Keratinocyte (primary cell): ENCODE data around the gene RARA. TPM values are rescaled to one million over a fixed set of nuclear protein-coding genes. Genes with fewer than 3 reads are reported as not detected.

Experiments
- DNase-seq: peaks from one replicate; pipeline ENCODE4 v3.0.0-alpha.2; 2011; ENCODE audit warnings: low read depth, missing footprints, low spot score
- FAIRE-seq: peaks from 2 replicates; lab custom pipeline; 2011; peaks lifted over from hg19 to GRCh38; lab: Jason Lieb, UNC
- H2AFZ ChIP-seq: 2 replicates; pipeline ENCODE4 v1.6.0; 2012; ENCODE audit warnings: low read length, control low read depth, inconsistent platforms; ENCODE audit not compliant: control insufficient read depth
- H3K27ac ChIP-seq: 2 replicates; pipeline ENCODE4 v1.5.1; 2011; ENCODE audit warnings: low read length; ENCODE audit not compliant: control insufficient read depth, insufficient read depth
- H3K27me3 ChIP-seq: 3 replicates; pipeline ENCODE4 v1.6.0; 2011; ENCODE audit warnings: low read length; ENCODE audit not compliant: control insufficient read depth, insufficient read depth; ENCODE audit errors: extremely low read depth
- H3K36me3 ChIP-seq, 2 experiments: 2 replicates in 1 of 2; 3 replicates in 1 of 2; pipeline ENCODE4 v1.5.1; 2011; ENCODE audit warnings: low read length in 2 of 2, mild to moderate bottlenecking in 1 of 2; ENCODE audit not compliant: control insufficient read depth in 2 of 2, insufficient read depth in 2 of 2; ENCODE audit errors: extremely low read depth in 1 of 2
- H3K4me1 ChIP-seq: 3 replicates; pipeline ENCODE4 v1.5.1; 2011; ENCODE audit warnings: low read length; ENCODE audit not compliant: control insufficient read depth, insufficient read depth; ENCODE audit errors: extremely low read depth
- H3K4me2 ChIP-seq: 3 replicates; pipeline ENCODE4 v1.6.0; 2011; ENCODE audit warnings: low read depth, low read length; ENCODE audit not compliant: control insufficient read depth, insufficient read depth; ENCODE audit errors: extremely low read depth
- H3K4me3 ChIP-seq, 3 experiments: fragments of 200-600 bp in 1 of 3; sonication (generic) in 1 of 3; 2 replicates in 2 of 3; 3 replicates in 1 of 3; pipeline ENCODE4 v1.5.1; 2011 to 2016; ENCODE audit warnings: low read length in 3 of 3, mild to moderate bottlenecking in 3 of 3, control low read depth in 2 of 3, inconsistent platforms in 1 of 3, low read depth in 1 of 3, mixed read lengths in 1 of 3, mixed run types in 1 of 3, moderate library complexity in 1 of 3; ENCODE audit not compliant: control insufficient read depth in 2 of 3, insufficient read depth in 2 of 3; ENCODE audit errors: extremely low read depth in 1 of 3
- H3K79me2 ChIP-seq: 2 replicates; pipeline ENCODE4 v1.6.0; 2012; ENCODE audit warnings: low read length; ENCODE audit not compliant: control insufficient read depth, insufficient read depth
- H3K9ac ChIP-seq: 3 replicates; pipeline ENCODE4 v1.6.0; 2011; ENCODE audit warnings: low read length; ENCODE audit not compliant: control insufficient read depth, insufficient read depth; ENCODE audit errors: extremely low read depth
- H3K9me1 ChIP-seq: 3 replicates; pipeline ENCODE4 v1.6.0; 2011; ENCODE audit warnings: low read length; ENCODE audit not compliant: control insufficient read depth, insufficient read depth; ENCODE audit errors: extremely low read depth
- H3K9me3 ChIP-seq: 2 replicates; pipeline ENCODE4 v1.5.1; 2012; ENCODE audit warnings: low read depth, low read length; ENCODE audit not compliant: control insufficient read depth
- H4K20me1 ChIP-seq: 3 replicates; pipeline ENCODE4 v1.6.0; 2011; ENCODE audit warnings: low read length; ENCODE audit not compliant: control insufficient read depth, insufficient read depth; ENCODE audit errors: extremely low read depth
- EZH2 ChIP-seq: IDR thresholded peaks from one replicate; pipeline ENCODE4 v1.6.1; 2012; ENCODE audit warnings: inconsistent platforms, mild to moderate bottlenecking, low read length, moderate library complexity
- dilution Hi-C: fragments of 300-500 bp; cut with MboI; formaldehyde crosslinking; loops from one replicate; pipeline ENCODE4 v1.7.0; 2020; ENCODE audit warnings: low sequenced_read_pairs; ENCODE audit not compliant: extremely low pct_ligation_motif_present
- polyA plus RNA-seq, 5 experiments: library from polyadenylated mRNA; depleted of rRNA in 3 of 5; stranded (reverse) in 3 of 5; stranded (forward) in 1 of 5; unstranded in 1 of 5; fragments of >200 nt; gene quantifications; 1 replicate in 1 of 5; 2 replicates in 3 of 5; 3 replicates in 1 of 5; pipeline versions ENCODE4 v1.2.1 to v1.2.3, GENCODE V29; 2011 to 2012; ENCODE audit warnings: missing spikeins in 2 of 5, low read depth in 1 of 5, low replicate concordance in 1 of 5
- TF ChIP-seq, protein P1 (sequence below), 3 experiments: IDR thresholded peaks in 1 of 3; conservative IDR thresholded peaks in 1 of 3; optimal IDR thresholded peaks in 1 of 3; 2 replicates in 2 of 3; 3 replicates in 1 of 3; pipeline versions ENCODE3 to v1.5.1; 2011; ENCODE audit warnings: low read length in 3 of 3, mild to moderate bottlenecking in 3 of 3, moderate library complexity in 2 of 3, control low read depth in 1 of 3, inconsistent platforms in 1 of 3; ENCODE audit not compliant: insufficient read depth in 2 of 3; ENCODE audit errors: extremely low read depth in 1 of 3

The RARA gene
- polyA plus RNA-seq, 1 donor (not counting 4 experiments of a cell fraction or from before 2014, with no cell fraction given): 3.8 TPM

DNA sequence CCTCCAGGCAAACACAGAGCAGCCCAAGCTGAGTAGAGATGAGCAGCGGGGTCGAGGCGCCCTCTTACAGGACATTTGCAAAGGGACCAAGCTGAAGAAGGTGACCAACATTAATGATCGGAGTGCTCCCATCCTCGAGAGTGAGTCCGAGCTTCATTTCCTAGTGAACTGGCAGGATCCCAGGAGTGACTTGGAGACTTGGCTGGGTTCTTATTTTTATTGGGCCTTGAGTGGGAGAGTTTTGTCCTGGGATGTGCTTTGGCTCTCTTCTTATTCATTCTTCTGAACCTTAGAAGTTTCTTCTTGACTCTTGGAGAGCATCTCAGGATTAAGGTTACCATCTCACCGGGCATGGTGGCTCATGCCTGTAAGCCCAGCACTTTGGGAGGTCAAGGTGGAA is 48.5 kb upstream of the RARA start:
- H3K9me3 ChIP-seq: no peaks in the 10 kb centered on the region
- no peak for DNase-seq
- H3K36me3 ChIP-seq: peaks cover 29 to 32% of the 10 kb centered on the region in 2 experiments
- no peaks in the 10 kb centered on the region for H3K79me2 ChIP-seq
- H3K27me3 ChIP-seq: no peaks in the 10 kb centered on the region
- H3K9ac ChIP-seq: no peak overlapping the region
- no peak for FAIRE-seq
- H3K9me1 ChIP-seq: no peaks in the 10 kb centered on the region
- H2AFZ ChIP-seq: no peak overlapping the region
- H3K4me1 ChIP-seq: no peaks in the 10 kb centered on the region
- no peak overlapping the region for H3K4me3 ChIP-seq
- dilution Hi-C loops: no loop called here
- TF ChIP-seq EZH2: no peak
- TF ChIP-seq, protein P1, sequence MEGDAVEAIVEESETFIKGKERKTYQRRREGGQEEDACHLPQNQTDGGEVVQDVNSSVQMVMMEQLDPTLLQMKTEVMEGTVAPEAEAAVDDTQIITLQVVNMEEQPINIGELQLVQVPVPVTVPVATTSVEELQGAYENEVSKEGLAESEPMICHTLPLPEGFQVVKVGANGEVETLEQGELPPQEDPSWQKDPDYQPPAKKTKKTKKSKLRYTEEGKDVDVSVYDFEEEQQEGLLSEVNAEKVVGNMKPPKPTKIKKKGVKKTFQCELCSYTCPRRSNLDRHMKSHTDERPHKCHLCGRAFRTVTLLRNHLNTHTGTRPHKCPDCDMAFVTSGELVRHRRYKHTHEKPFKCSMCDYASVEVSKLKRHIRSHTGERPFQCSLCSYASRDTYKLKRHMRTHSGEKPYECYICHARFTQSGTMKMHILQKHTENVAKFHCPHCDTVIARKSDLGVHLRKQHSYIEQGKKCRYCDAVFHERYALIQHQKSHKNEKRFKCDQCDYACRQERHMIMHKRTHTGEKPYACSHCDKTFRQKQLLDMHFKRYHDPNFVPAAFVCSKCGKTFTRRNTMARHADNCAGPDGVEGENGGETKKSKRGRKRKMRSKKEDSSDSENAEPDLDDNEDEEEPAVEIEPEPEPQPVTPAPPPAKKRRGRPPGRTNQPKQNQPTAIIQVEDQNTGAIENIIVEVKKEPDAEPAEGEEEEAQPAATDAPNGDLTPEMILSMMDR (optimal IDR thresholded peaks at IDR 0.05 in 1 of 3, IDR thresholded peaks at IDR 0.05 in 1 of 3, conservative IDR thresholded peaks at IDR 0.05 in 1 of 3; ENCODE audit: extremely low read depth in 1 of 3, insufficient read depth in 2 of 3, low read length in 3 of 3): no peak
- H3K4me2 ChIP-seq: no peak overlapping the region
- no peaks in the 10 kb centered on the region for H4K20me1 ChIP-seq
- H3K27ac ChIP-seq: no peak overlapping the region

DNA sequence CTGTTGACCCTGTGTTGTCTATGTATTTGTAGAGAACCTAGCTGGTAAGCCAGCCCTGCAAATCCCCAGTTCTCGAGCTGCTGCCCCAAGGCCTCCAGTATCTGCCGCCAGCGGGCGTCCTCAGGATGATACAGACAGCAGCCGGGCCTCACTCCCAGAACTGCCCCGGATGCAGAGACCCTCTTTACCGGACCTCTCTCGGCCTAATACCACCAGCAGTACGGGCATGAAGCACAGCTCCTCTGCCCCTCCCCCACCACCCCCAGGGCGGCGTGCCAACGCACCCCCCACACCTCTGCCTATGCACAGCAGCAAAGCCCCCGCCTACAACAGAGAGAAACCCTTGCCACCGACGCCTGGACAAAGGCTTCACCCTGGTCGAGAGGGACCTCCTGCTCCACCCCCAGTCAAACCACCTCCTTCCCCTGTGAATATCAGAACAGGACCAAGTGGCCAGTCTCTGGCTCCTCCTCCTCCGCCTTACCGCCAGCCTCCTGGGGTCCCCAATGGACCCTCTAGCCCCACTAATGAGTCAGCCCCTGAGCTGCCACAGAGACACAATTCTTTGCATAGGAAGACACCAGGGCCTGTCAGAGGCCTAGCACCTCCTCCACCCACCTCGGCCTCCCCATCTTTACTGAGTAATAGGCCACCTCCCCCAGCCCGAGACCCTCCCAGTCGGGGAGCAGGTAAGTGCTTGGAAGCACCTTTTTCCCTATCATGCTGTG is 44.4 kb upstream of the RARA start:
- H2AFZ ChIP-seq: no peak overlapping the region
- no peaks in the 10 kb centered on the region for H3K9me3 ChIP-seq
- no peak overlapping the region for H3K4me3 ChIP-seq
- no peaks in the 10 kb centered on the region for H3K9me1 ChIP-seq
- peaks cover 37 to 40% of the 10 kb centered on the region in 2 experiments for H3K36me3 ChIP-seq
- no peaks in the 10 kb centered on the region for H3K27me3 ChIP-seq
- no peak overlapping the region for H3K27ac ChIP-seq
- DNase-seq (no peak), FAIRE-seq (no peak)
- H3K4me2 ChIP-seq: no peak overlapping the region
- H3K9ac ChIP-seq: no peak overlapping the region
- dilution Hi-C loops: no loop called here
- no peak for TF ChIP-seq EZH2
- TF ChIP-seq, protein P1 (optimal IDR thresholded peaks at IDR 0.05 in 1 of 3, IDR thresholded peaks at IDR 0.05 in 1 of 3, conservative IDR thresholded peaks at IDR 0.05 in 1 of 3; ENCODE audit: extremely low read depth in 1 of 3, insufficient read depth in 2 of 3, low read length in 3 of 3): no peak
- H4K20me1 ChIP-seq: no peaks in the 10 kb centered on the region
- no peaks in the 10 kb centered on the region for H3K4me1 ChIP-seq
- no peaks in the 10 kb centered on the region for H3K79me2 ChIP-seq
